HEK293 (cell line): ENCODE data around the gene LRRC43.

Experiments used
- CTCF ChIA-PET: fragments of 350-600 bp; formaldehyde crosslinking; extraction: SDS; loops from one replicate; lab custom pipeline; 2021; ENCODE audit warnings: antibody characterized with exemption; lab: Yijun Ruan, JAX
- POLR2A ChIA-PET: fragments of 300-600 bp; formaldehyde crosslinking; extraction: SDS; loops from one replicate; lab custom pipeline; 2020; ENCODE audit warnings: antibody characterized with exemption, inconsistent platforms; lab: Yijun Ruan, JAX
- H3K27ac ChIP-seq: fragments of 200-500 bp; sonication (Bioruptor generic); 2 replicates; pipeline ENCODE4 v1.5.1; 2014; ENCODE audit warnings: low read depth, low read length, control low read depth, inconsistent platforms; ENCODE audit errors: extremely low read depth
- H3K36me3 ChIP-seq, 2 experiments: fragments of 200-500 bp in 1 of 2; sonication (Bioruptor generic) in 1 of 2; 1 replicate in 1 of 2; 2 replicates in 1 of 2; pipeline ENCODE4 v1.5.1; 2014 to 2017; ENCODE audit warnings: inconsistent platforms in 2 of 2, low read length in 2 of 2; ENCODE audit not compliant: control insufficient read depth in 2 of 2, insufficient read depth in 1 of 2
- H3K4me1 ChIP-seq: fragments of 200-500 bp; sonication (Bioruptor generic); 2 replicates; pipeline ENCODE4 v1.5.1; 2014; ENCODE audit warnings: mild to moderate bottlenecking, low read length, inconsistent platforms; ENCODE audit not compliant: control insufficient read depth, insufficient read depth
- H3K4me3 ChIP-seq: 2 replicates; pipeline ENCODE4 v1.5.1; 2011; ENCODE audit warnings: low read depth, mild to moderate bottlenecking, control low read depth, low read length, moderate library complexity
- H3K9me3 ChIP-seq: fragments of 200-500 bp; sonication (Bioruptor generic); 2 replicates; pipeline ENCODE4 v1.5.1; 2014; ENCODE audit warnings: low read depth, low read length, inconsistent platforms; ENCODE audit not compliant: control insufficient read depth, insufficient read depth
- BCL11B ChIP-seq: fragments of 450-650 bp; formaldehyde crosslinking; IDR thresholded peaks from 2 replicates; pipeline ENCODE4 v1.5.1; 2016; ENCODE audit warnings: low read depth, missing biosample characterization, missing genetic modification characterization
- GLIS2 ChIP-seq: fragments of 450-650 bp; formaldehyde crosslinking; IDR thresholded peaks from 2 replicates; pipeline ENCODE4 v1.5.1; 2016; ENCODE audit warnings: missing biosample characterization, missing genetic modification characterization
- SP7 ChIP-seq: fragments of 450-650 bp; formaldehyde crosslinking; IDR thresholded peaks from 2 replicates; pipeline ENCODE4 v1.5.1; 2016; ENCODE audit warnings: missing biosample characterization, missing genetic modification characterization
- YY1 ChIP-seq: fragments of 450-650 bp; formaldehyde crosslinking; IDR thresholded peaks from 2 replicates; pipeline ENCODE4 v1.5.1; 2018; ENCODE audit warnings: missing biosample characterization, missing genetic modification characterization
- YY2 ChIP-seq: fragments of 450-650 bp; formaldehyde crosslinking; IDR thresholded peaks from 2 replicates; pipeline ENCODE4 v1.5.1; 2016; ENCODE audit warnings: missing biosample characterization, missing genetic modification characterization
- ZBTB20 ChIP-seq: fragments of 450-650 bp; formaldehyde crosslinking; IDR thresholded peaks from 2 replicates; pipeline ENCODE4 v1.5.1; 2016; ENCODE audit warnings: missing biosample characterization, missing genetic modification characterization
- ZBTB44 ChIP-seq: fragments of 450-650 bp; IDR thresholded peaks from 2 replicates; pipeline ENCODE4 v1.5.1; 2018; ENCODE audit warnings: missing biosample characterization, mild to moderate bottlenecking, missing genetic modification characterization
- ZBTB48 ChIP-seq: fragments of 450-650 bp; formaldehyde crosslinking; IDR thresholded peaks from 2 replicates; pipeline ENCODE4 v1.5.1; 2016; ENCODE audit warnings: missing biosample characterization, missing genetic modification characterization
- ZFHX2 ChIP-seq: fragments of 450-650 bp; formaldehyde crosslinking; conservative IDR thresholded peaks from 2 replicates; pipeline ENCODE4 v1.5.1; 2016; ENCODE audit warnings: missing biosample characterization, missing genetic modification characterization
- ZNF112 ChIP-seq: fragments of 450-650 bp; formaldehyde crosslinking; IDR thresholded peaks from 2 replicates; pipeline ENCODE4 v1.5.0; 2017; ENCODE audit warnings: missing biosample characterization, missing genetic modification characterization
- ZNF311 ChIP-seq: fragments of 450-650 bp; formaldehyde crosslinking; IDR thresholded peaks from 2 replicates; pipeline ENCODE4 v1.5.1; 2017; ENCODE audit warnings: missing biosample characterization, missing genetic modification characterization, borderline replicate concordance
- ZNF449 ChIP-seq: fragments of 450-650 bp; formaldehyde crosslinking; IDR thresholded peaks from 2 replicates; pipeline ENCODE4 v1.5.1; 2017; ENCODE audit warnings: missing biosample characterization, mild to moderate bottlenecking, missing genetic modification characterization, moderate library complexity
- ZNF513 ChIP-seq: fragments of 450-650 bp; IDR thresholded peaks from 2 replicates; pipeline ENCODE4 v1.5.1; 2018; ENCODE audit warnings: missing biosample characterization, missing genetic modification characterization
- ZNF514 ChIP-seq: fragments of 450-650 bp; formaldehyde crosslinking; IDR thresholded peaks from 2 replicates; pipeline ENCODE4 v1.5.1; 2016; ENCODE audit warnings: missing biosample characterization, missing genetic modification characterization
- ZNF555 ChIP-seq: fragments of 450-650 bp; formaldehyde crosslinking; conservative IDR thresholded peaks from 2 replicates; pipeline ENCODE4 v1.5.1; 2017; ENCODE audit warnings: missing biosample characterization, mild to moderate bottlenecking, missing genetic modification characterization, inconsistent platforms
- ZNF560 ChIP-seq: fragments of 450-650 bp; formaldehyde crosslinking; IDR thresholded peaks from 2 replicates; pipeline ENCODE4 v1.5.1; 2017; ENCODE audit warnings: missing biosample characterization, missing genetic modification characterization, borderline replicate concordance
- ZNF580 ChIP-seq: fragments of 450-650 bp; formaldehyde crosslinking; IDR thresholded peaks from 2 replicates; pipeline ENCODE4 v1.5.1; 2016; ENCODE audit warnings: missing biosample characterization, missing genetic modification characterization
- ZNF621 ChIP-seq: fragments of 450-650 bp; formaldehyde crosslinking; IDR thresholded peaks from 2 replicates; pipeline ENCODE4 v1.5.1; 2017; ENCODE audit warnings: missing biosample characterization, missing genetic modification characterization
- ZNF747 ChIP-seq: fragments of 450-650 bp; formaldehyde crosslinking; IDR thresholded peaks from 2 replicates; pipeline ENCODE4 v1.5.1; 2016; ENCODE audit warnings: missing biosample characterization, missing genetic modification characterization
- ZNF777 ChIP-seq: fragments of 450-650 bp; formaldehyde crosslinking; IDR thresholded peaks from 2 replicates; pipeline ENCODE4 v1.5.1; 2017; ENCODE audit warnings: missing biosample characterization, missing genetic modification characterization, borderline replicate concordance
- ZSCAN30 ChIP-seq: fragments of 450-650 bp; IDR thresholded peaks from 2 replicates; pipeline ENCODE4 v1.5.1; 2018; ENCODE audit warnings: missing biosample characterization, mild to moderate bottlenecking, missing genetic modification characterization, moderate library complexity

The LRRC43 gene

GRCh38 chr12:122140467-122141257, 42.3 kb upstream of the LRRC43 start:
- TF ChIP-seq ZNF560 (tag by site-specific recombination) (no peak), YY1 (tag by site-specific recombination) (no peak), GLIS2 (tag by site-specific recombination) (no peak), ZNF449 (tag by site-specific recombination) (no peak), ZBTB44 (no peak), ZNF112 (tag by site-specific recombination) (no peak), ZNF514 (tag by site-specific recombination) (no peak), ZSCAN30 (no peak)
- TF ChIP-seq, all 188 proteins: peak for 0
- no peaks in the 10 kb centered on the region for H3K9me3 ChIP-seq
- H3K4me1 ChIP-seq: no peaks in the 10 kb centered on the region
- CTCF ChIA-PET: interaction anchor here (0.5 kb wide), 1 partner anchor 19 kb away, joined by 3 read pairs; no protein-coding TSS in a partner anchor
- POLR2A ChIA-PET: no interaction called here
- H3K4me3 ChIP-seq: no peak overlapping the region
- peaks cover 0 to 72% of the 10 kb centered on the region in 2 experiments; a peak in 2 of 3 replicates for H3K36me3 ChIP-seq
- H3K27ac ChIP-seq: no peak overlapping the region

GRCh38 chr12:122141911-122142725, 40.8 kb upstream of the LRRC43 start:
- POLR2A ChIA-PET: no interaction called here
- Histone ChIP-seq H3K9me3 (no peaks in the 10 kb centered on the region), H3K4me1 (no peaks in the 10 kb centered on the region), H3K36me3 (peaks cover 0 to 63% of the 10 kb centered on the region in 2 experiments; a peak in 2 of 3 replicates), H3K27ac (no peak overlapping the region), H3K4me3 (no peak overlapping the region)
- CTCF ChIA-PET: interaction anchor here (0.9 kb wide), 1 partner anchor 9 kb away, joined by 3 read pairs; no protein-coding TSS in a partner anchor
- TF ChIP-seq ZNF621 (no peak), ZFHX2 (tag by site-specific recombination) (no peak), SP7 (tag by site-specific recombination) (no peak), ZNF513 (tag by site-specific recombination) (no peak), ZNF555 (no peak), ZNF777 (tag by site-specific recombination) (no peak), BCL11B (no peak), ZNF747 (tag by site-specific recombination) (no peak), ZBTB48 (tag by site-specific recombination) (no peak), YY2 (tag by site-specific recombination) (no peak), ZBTB20 (tag by site-specific recombination) (no peak), ZNF580 (tag by site-specific recombination) (no peak), ZNF311 (tag by site-specific recombination) (no peak)
